C4-2B (cell line): ENCODE results near the gene SLC22A1.
"Not testable (repeated sequence)": the region's sequence is repeated elsewhere in the genome, so short reads cannot be mapped to it uniquely, and the experiment has no call there.

ENCODE experiments used
- H3K27ac ChIP-seq: fragments of 450-650 bp; 2 replicates; pipeline ENCODE4 v1.5.1; 2017
- CTCF ChIP-seq: fragments of 450-650 bp; conservative IDR thresholded peaks from 2 replicates; pipeline ENCODE4 v1.5.1; 2017; ENCODE audit warnings: mild to moderate bottlenecking
- ZFX ChIP-seq: fragments of 450-650 bp; IDR thresholded peaks from 2 replicates; pipeline ENCODE4 v1.6.1; 2017

SLC22A1 gene

GRCh38 chr6:160106010-160106409, 15.6 kb upstream of the SLC22A1 start:
- TF ChIP-seq CTCF = no peak
- no peak for TF ChIP-seq ZFX
- H3K27ac ChIP-seq = no peak overlapping the region

- H3K27ac ChIP-seq = no peak overlapping the region
These were observed 14.9 kb upstream of the SLC22A1 start for GRCh38 chr6:160106701-160107100.

GRCh38 chr6:160108077-160108476, 13.5 kb upstream of the SLC22A1 start:
- no peak for TF ChIP-seq CTCF
- TF ChIP-seq ZFX = no peak
- no peak overlapping the region for H3K27ac ChIP-seq

More at GRCh38 chr6:160106701-160107100, 14.9 kb upstream of the SLC22A1 start:
- no peak for TF ChIP-seq CTCF
- no peak for TF ChIP-seq ZFX

- no peak overlapping the region for H3K27ac ChIP-seq
- no peak for TF ChIP-seq ZFX
These were observed 11.0 kb upstream of the SLC22A1 start for GRCh38 chr6:160110586-160111123.

GRCh38 chr6:160111806-160112205, 9.8 kb upstream of the SLC22A1 start:
- H3K27ac ChIP-seq = no peak overlapping the region
- TF ChIP-seq ZFX (no peak), CTCF (no peak)

- no peak overlapping the region for H3K27ac ChIP-seq
- TF ChIP-seq ZFX (no peak), CTCF (no peak)
These were observed 8.9 kb upstream of the SLC22A1 start for GRCh38 chr6:160112628-160113299.

- H3K27ac ChIP-seq = not testable (repeated sequence)
These were observed 7.1 kb upstream of the SLC22A1 start for GRCh38 chr6:160114536-160114935.

GRCh38 chr6:160115421-160115820, 6.2 kb upstream of the SLC22A1 start:
- no peak overlapping the region for H3K27ac ChIP-seq
- TF ChIP-seq CTCF = no peak
- no peak for TF ChIP-seq ZFX
